HepG2 (cell line): ENCODE measurements around the gene SYNE2.

ENCODE experiments used
- MTF1 ChIP-seq: sonication (generic); formaldehyde crosslinking; IDR thresholded peaks from 2 replicates; pipeline ENCODE4 v1.5.0; 2020; ENCODE audit warnings: missing genetic modification reagents
- POLR2A ChIP-seq, 2 experiments: IDR thresholded peaks; 2 replicates each; pipeline ENCODE4 v1.6.1; 2011; ENCODE audit warnings: low read depth in 2 of 2, low read length in 2 of 2, mild to moderate bottlenecking in 1 of 2, moderate library complexity in 1 of 2; ENCODE audit not compliant: insufficient read depth in 1 of 2
- POLR2AphosphoS2 ChIP-seq: IDR thresholded peaks from 2 replicates; pipeline ENCODE4 v1.6.1; 2011; ENCODE audit warnings: low read depth, low read length, improper control_type of control experiment
- POLR2AphosphoS5 ChIP-seq: IDR thresholded peaks from 2 replicates; pipeline ENCODE4 v1.6.1; 2012; ENCODE audit warnings: low read depth, low read length
- PRDM15 ChIP-seq: sonication (generic); formaldehyde crosslinking; IDR thresholded peaks from 2 replicates; pipeline ENCODE4 v1.4.0; 2020; ENCODE audit warnings: missing genetic modification reagents
- RAD21 ChIP-seq: fragments of 450-650 bp; formaldehyde crosslinking; IDR thresholded peaks from 2 replicates; pipeline ENCODE4 v1.5.0; 2020; ENCODE audit warnings: mild to moderate bottlenecking
- SMAD3 ChIP-seq: sonication (generic); formaldehyde crosslinking; IDR thresholded peaks from 2 replicates; pipeline ENCODE4 v1.4.0; 2020; ENCODE audit warnings: missing genetic modification reagents
- SMARCE1 ChIP-seq: fragments of 450-650 bp; IDR thresholded peaks from 2 replicates; pipeline ENCODE4 v1.6.1; 2017; ENCODE audit warnings: borderline replicate concordance
- TCF12 ChIP-seq, 2 experiments: fragments of 450-650 bp in 1 of 2; sonication (generic) in 1 of 2; formaldehyde crosslinking in 1 of 2; IDR thresholded peaks; 2 replicates each; pipeline versions ENCODE4 v1.6.1 to v1.8.0; 2017 to 2022; ENCODE audit warnings: antibody characterized with exemption in 1 of 2, mild to moderate bottlenecking in 1 of 2, missing genetic modification reagents in 1 of 2, moderate library complexity in 1 of 2
- ZNF468 ChIP-seq: sonication (generic); formaldehyde crosslinking; IDR thresholded peaks from 2 replicates; pipeline ENCODE4 v1.8.0; 2022; ENCODE audit warnings: mild to moderate bottlenecking, moderate library complexity, missing genetic modification reagents
- ZNF550 ChIP-seq: sonication (generic); formaldehyde crosslinking; IDR thresholded peaks from 2 replicates; pipeline ENCODE4 v1.4.0; 2020; ENCODE audit warnings: mild to moderate bottlenecking, missing genetic modification reagents, borderline replicate concordance

- TF ChIP-seq POLR2AphosphoS5, result no peak
- no peak for TF ChIP-seq ZNF550 (CRISPR knock-in tag)
- TF ChIP-seq TCF12 (IDR thresholded peaks at IDR 0.05), result no peak
- TF ChIP-seq TCF12 (CRISPR knock-in tag; IDR thresholded peaks at IDR 0.05), result no peak
- TF ChIP-seq POLR2A (IDR thresholded peaks at IDR 0.05; ENCODE audit: insufficient read depth in 1 of 2, low read depth in 2 of 2, low read length in 2 of 2), result no peak
- no peak for TF ChIP-seq MTF1
- TF ChIP-seq PRDM15 (CRISPR knock-in tag), result no peak
- TF ChIP-seq SMAD3 (CRISPR knock-in tag), result no peak
- no peak for TF ChIP-seq RAD21 (CRISPR knock-in tag)
- TF ChIP-seq ZNF468 (CRISPR knock-in tag), result no peak
- no peak for TF ChIP-seq POLR2AphosphoS2
- no peak for TF ChIP-seq SMARCE1
These were observed 403.0 kb downstream of the SYNE2 start for GRCh38 chr14:64255756-64256155.
